Upper lobe of left lung (tissue), 6 donors: ENCODE measurements around the gene RDH13. TPM values are rescaled to one million over a fixed set of nuclear protein-coding genes. Genes with fewer than 3 reads are reported as not detected.
A peak's percentile ranks its signal among the peaks of the same experiment; 100 is the strongest.

Source experiments
- ATAC-seq, 2 donors: fragments of 200-7000 bp; cut with Tn5 transposase; one replicate each; pipeline ENCODE4 v1.9.1; 2022; ENCODE audit warnings: mild to moderate bottlenecking in 2 of 2, moderate library complexity in 2 of 2; ENCODE audit not compliant: low FRiP score in 2 of 2
- DNase-seq, 2 donors: peaks; one replicate each; pipeline ENCODE4 v3.0.0-alpha.2; 2019 to 2020
- H3K27ac ChIP-seq, 4 donors: fragments of 200-600 bp; sonication (generic); one replicate each; pipeline ENCODE4 v1.5.1; 2016 to 2019
- H3K27me3 ChIP-seq, 4 donors: fragments of 200-600 bp; sonication (generic); one replicate each; pipeline ENCODE4 v1.5.1; 2017 to 2019
- H3K36me3 ChIP-seq, 4 donors: fragments of 200-600 bp; sonication (generic); one replicate each; pipeline ENCODE4 v1.5.1; 2016 to 2019
- H3K4me1 ChIP-seq, 4 donors: fragments of 200-600 bp; sonication (generic); one replicate each; pipeline ENCODE4 v1.5.1; 2018 to 2019
- H3K4me3 ChIP-seq, 4 donors: fragments of 200-600 bp; sonication (generic); one replicate each; pipeline ENCODE4 v1.5.1; 2017 to 2019; ENCODE audit warnings: mild to moderate bottlenecking in 2 of 4, moderate library complexity in 1 of 4
- H3K9me3 ChIP-seq, 4 donors: fragments of 200-600 bp; sonication (generic); one replicate each; pipeline ENCODE4 v1.5.1; 2018 to 2019
- CTCF ChIP-seq, 6 experiments: fragments of 450-650 bp in 4 of 6; fragments of 200-600 bp in 2 of 6; sonication (generic) in 2 of 6; IDR thresholded peaks; one replicate each; pipeline ENCODE4 v1.5.1; 2016 to 2019; ENCODE audit warnings: antibody characterized with exemption in 6 of 6
- EP300 ChIP-seq, 4 donors: sonication (generic); formaldehyde crosslinking; IDR thresholded peaks; one replicate each; pipeline ENCODE4 v1.5.1; 2017; ENCODE audit warnings: antibody characterized with exemption in 4 of 4, control low read depth in 2 of 4
- POLR2A ChIP-seq, 4 donors: fragments of 450-650 bp; IDR thresholded peaks; one replicate each; pipeline ENCODE4 v1.5.1; 2016 to 2017; ENCODE audit warnings: antibody characterized with exemption in 4 of 4, mild to moderate bottlenecking in 2 of 4
- POLR2AphosphoS5 ChIP-seq, 2 donors: sonication (generic); formaldehyde crosslinking; IDR thresholded peaks; one replicate each; pipeline ENCODE4 v1.5.1; 2017; ENCODE audit warnings: antibody characterized with exemption in 2 of 2
- WGBS, 2 donors: methylation state at CpG; one replicate each; pipeline ENCODE4 v1.1.5; 2017 to 2018; 5-methylcytosine and 5-hydroxymethylcytosine counted together
- total RNA-seq, 6 donors: library from RNA; depleted of rRNA in 4 of 6; stranded (reverse); fragments of >200 nt in 4 of 6; gene quantifications; one replicate each; pipeline versions ENCODE4 v1.1.0 to v1.2.1, GENCODE V29; 2016 to 2021
- donor health status: DM: no; HTN: no; CAD: no; lungs with moderate emphysema.
- donor health status: DM: no; HTN: yes; CAD: no; lungs with severe emphysema.

RDH13 gene
- total RNA-seq, 6 donors from 2014 or later, result 24.0 to 72.3 (median 28.1) TPM

- Histone ChIP-seq H3K27me3 (no peaks in the 10 kb centered on the region), H3K27ac (no peak overlapping the region), H3K4me1 (no peaks in the 10 kb centered on the region), H3K9me3 (peaks cover 0 to 4% (median 0%) of the 10 kb centered on the region in 4 donors), H3K36me3 (peaks cover 3 to 59% (median 28%) of the 10 kb centered on the region in 4 donors), H3K4me3 (no peak overlapping the region)
- 88 to 92% methylated on average over 4 to 6 of the region's 6 CpGs for whole genome bisulfite sequencing, 2 donors
- ATAC-seq (no peak), DNase-seq (no peak)
- TF ChIP-seq POLR2AphosphoS5 (IDR thresholded peaks at IDR 0.05) (no peak), EP300 (IDR thresholded peaks at IDR 0.05) (no peak), CTCF (IDR thresholded peaks at IDR 0.05) (no peak), POLR2A (IDR thresholded peaks at IDR 0.05) (no peak)
Measured at GRCh38 chr19:55106591-55106990, 43.6 kb upstream of the RDH13 start.

- no peak for TF ChIP-seq POLR2A (IDR thresholded peaks at IDR 0.05)
- TF ChIP-seq EP300 (IDR thresholded peaks at IDR 0.05), result no peak
- no peak for TF ChIP-seq CTCF (IDR thresholded peaks at IDR 0.05)
- TF ChIP-seq POLR2AphosphoS5 (IDR thresholded peaks at IDR 0.05), result no peak
- WGBS, 2 donors, result 80 to 92% methylated on average over 2 of the region's 2 CpGs
Measured at GRCh38 chr19:55105237-55105636, 42.3 kb upstream of the RDH13 start.

GRCh38 chr19:55103190-55103589, 40.2 kb upstream of the RDH13 start:
- no peak for ATAC-seq
- no peak overlapping the region for H3K27ac ChIP-seq
- WGBS, 2 donors, result 96 to 99% methylated on average over 8 to 9 of the region's 9 CpGs
- H3K4me3 ChIP-seq, result no peak overlapping the region
- peaks cover 6 to 63% (median 48%) of the 10 kb centered on the region in 4 donors for H3K36me3 ChIP-seq
- peaks cover 0 to 9% (median 0%) of the 10 kb centered on the region in 4 donors for H3K4me1 ChIP-seq
- H3K27me3 ChIP-seq, result no peaks in the 10 kb centered on the region
- peaks cover 0 to 4% (median 0%) of the 10 kb centered on the region in 4 donors for H3K9me3 ChIP-seq
- DNase-seq, result peak in 1 of 2 donors; percentile 58
- no peak for TF ChIP-seq POLR2AphosphoS5 (IDR thresholded peaks at IDR 0.05)
- no peak for TF ChIP-seq CTCF (IDR thresholded peaks at IDR 0.05)
- TF ChIP-seq POLR2A (IDR thresholded peaks at IDR 0.05), result no peak
- TF ChIP-seq EP300 (IDR thresholded peaks at IDR 0.05), result no peak

More at GRCh38 chr19:55105237-55105636, 42.3 kb upstream of the RDH13 start:
- H3K9me3 ChIP-seq, result peaks cover 0 to 4% (median 0%) of the 10 kb centered on the region in 4 donors
- peaks cover 3 to 63% (median 38%) of the 10 kb centered on the region in 4 donors for H3K36me3 ChIP-seq
- H3K4me1 ChIP-seq, result no peaks in the 10 kb centered on the region
- no peak overlapping the region for H3K4me3 ChIP-seq
- H3K27ac ChIP-seq, result no peak overlapping the region
- no peaks in the 10 kb centered on the region for H3K27me3 ChIP-seq
- DNase-seq, result no peak
- ATAC-seq, result no peak

GRCh38 chr19:55101261-55101660, 38.3 kb upstream of the RDH13 start:
- no peak for DNase-seq
- peaks cover 0 to 4% (median 0%) of the 10 kb centered on the region in 4 donors for H3K9me3 ChIP-seq
- no peak overlapping the region for H3K27ac ChIP-seq
- ATAC-seq, result no peak
- no peak overlapping the region for H3K4me3 ChIP-seq
- WGBS, 2 donors, result 88 to 91% methylated on average over 9 to 10 of the region's 10 CpGs
- TF ChIP-seq POLR2A (IDR thresholded peaks at IDR 0.05), result no peak
- TF ChIP-seq POLR2AphosphoS5 (IDR thresholded peaks at IDR 0.05), result no peak
- TF ChIP-seq CTCF (IDR thresholded peaks at IDR 0.05), result no peak
- TF ChIP-seq EP300 (IDR thresholded peaks at IDR 0.05), result no peak
- peaks cover 0 to 11% (median 0%) of the 10 kb centered on the region in 4 donors for H3K4me1 ChIP-seq
- H3K36me3 ChIP-seq, result peaks cover 6 to 61% (median 52%) of the 10 kb centered on the region in 4 donors
- H3K27me3 ChIP-seq, result no peaks in the 10 kb centered on the region
